ENCODE data around the gene GSE1.
A peak's percentile ranks its signal among the peaks of the same experiment; 100 is the strongest.

The GSE1 gene

DNA sequence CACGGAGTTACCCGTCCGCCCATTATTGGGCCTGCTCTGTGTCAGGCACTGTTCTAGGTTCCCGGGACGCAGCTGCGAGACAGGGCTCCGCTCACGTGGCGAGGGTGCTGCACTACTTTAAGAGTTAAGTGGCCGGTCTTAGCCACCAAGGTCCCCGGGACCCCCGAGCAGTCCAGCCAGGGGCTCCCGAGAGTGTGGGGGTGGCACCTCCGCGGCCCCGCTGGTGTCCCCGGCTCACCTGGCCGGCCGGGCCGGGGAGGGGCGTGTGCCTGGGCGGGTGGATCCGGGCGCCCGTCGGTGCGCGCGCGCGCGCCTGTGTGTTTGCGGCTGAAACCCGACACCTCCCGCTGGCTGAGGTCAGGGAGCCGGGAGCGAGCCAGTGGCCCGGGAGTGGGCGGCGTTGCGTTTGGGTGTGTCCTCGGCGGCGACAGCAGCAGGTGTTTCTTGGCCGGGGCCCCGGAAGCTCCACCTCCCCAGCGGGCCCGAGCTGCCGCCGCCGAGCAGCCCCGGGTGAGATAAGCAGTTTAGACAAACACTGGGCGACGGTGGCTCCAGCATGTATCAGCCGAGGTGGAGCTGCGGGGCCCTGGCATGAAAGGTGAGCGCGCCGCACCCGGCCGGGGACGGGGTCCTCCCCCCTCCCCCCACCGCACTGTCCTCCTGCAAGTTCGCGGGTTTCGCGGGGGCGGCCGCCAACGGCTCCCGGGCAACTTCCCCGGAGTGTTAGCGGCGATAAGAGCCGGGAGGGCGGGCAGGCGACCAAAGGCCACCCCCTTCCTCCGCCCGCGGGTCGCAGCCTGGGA lies at the start of gene GSE1:
Gene GSE1, plus strand, starts transcription at position 522 of the 803 bp plus-strand sequence. Its CDS starts 70 bp downstream, at position 592.
- DNase-seq (ENCODE audit: low read depth in 2 of 2): peak; percentile 22 to 32

DNA sequence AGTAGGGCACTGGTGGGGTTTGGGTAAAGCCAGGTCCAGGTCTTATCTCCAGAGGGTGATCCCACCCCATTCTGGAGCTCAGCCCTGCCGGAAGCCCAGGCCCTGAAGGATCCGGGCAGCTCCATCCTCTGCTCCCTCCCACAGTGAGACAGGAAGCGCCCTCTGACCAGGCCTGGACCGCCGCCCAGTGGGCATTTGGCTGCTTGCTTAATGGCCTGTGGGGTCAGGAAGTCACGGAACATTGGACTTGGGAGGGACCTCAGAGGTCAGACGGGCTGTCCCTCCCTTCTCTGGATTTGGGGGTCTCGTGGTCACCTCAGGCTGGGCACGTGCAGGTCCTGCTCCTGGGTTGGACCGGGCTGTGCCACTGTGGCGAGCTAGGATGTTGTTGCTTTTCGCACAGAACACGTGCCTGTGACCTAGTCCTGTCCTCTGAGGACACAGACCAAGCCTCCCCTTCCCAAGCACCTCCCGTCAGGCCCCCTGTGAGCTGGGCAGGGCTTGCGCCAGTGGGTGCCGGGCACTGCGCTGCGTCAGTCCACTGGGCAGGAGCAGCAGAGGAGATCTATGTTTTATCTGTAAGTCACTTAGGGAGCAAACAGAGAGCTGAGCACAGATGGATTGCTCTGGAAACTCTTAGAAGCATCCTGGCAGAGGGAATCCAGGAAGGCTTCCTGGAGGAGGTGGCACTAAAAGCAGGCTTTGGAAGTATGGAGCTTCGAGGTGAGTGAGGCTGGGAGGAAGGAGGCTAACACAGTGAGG lies 49.4 kb upstream of the GSE1 start:
- no peak for DNase-seq (ENCODE audit: low read depth in 2 of 2)

DNA sequence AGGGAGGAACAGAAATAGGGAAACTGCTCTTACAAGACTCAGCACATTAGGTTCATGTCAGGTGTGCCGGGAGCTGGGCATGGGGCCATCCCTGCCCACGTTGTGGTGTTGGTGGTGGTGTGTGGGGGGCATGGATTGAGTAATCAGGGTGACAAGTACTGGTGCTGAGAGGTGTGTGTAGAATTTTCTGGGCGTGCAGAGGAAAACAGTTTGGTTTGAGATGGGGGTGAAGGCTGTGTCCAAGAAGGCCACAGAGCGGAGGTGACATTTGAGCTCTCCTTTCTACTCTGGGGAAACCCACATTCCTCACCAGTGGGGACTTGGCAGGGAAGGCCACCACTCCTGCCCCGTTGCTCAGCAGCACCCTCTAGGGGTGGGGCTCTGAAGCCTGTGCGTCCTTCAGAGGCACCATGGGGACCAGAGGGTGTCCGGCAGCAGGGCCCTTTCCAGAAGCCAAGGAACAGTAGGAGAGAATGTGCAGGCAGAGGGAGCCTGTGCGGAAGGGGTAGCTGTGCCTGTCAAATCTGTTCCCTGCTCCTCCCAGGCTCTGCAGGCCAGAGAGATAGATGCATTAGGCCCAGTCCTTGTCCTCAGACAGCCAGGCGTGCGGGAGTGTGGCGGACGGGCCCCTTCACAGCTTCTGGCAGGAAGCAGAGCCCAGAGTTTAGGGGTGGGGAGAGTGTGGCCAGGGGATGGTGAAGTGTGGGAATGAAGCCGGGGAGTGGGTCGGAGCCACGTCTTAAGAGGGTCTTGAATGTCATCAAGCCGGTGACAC lies 48.7 kb upstream of the GSE1 start:
- peak in 1 of 2 donors; percentile 34 for DNase-seq (ENCODE audit: low read depth in 2 of 2)

DNA sequence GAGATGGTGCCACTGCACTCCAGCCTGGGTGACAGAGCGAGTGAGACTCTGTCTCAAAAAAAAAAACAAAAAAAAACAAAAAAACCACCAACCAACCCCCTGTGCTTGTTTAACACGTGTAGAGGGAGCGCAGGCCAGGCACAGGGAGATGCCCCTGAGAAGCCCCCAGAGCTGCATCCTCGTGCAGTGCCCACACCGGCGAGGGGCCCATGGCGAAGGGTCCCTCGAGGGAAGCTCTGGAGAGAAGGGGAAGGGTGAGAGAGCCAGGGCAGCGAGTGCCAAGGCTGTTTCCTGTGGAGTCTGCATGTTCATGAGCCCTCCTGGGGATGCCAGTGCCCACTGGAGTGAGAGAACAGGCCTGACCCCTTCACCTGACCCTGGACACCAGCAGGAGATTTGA lies 47.8 kb upstream of the GSE1 start:
- no peak for DNase-seq (ENCODE audit: low read depth in 2 of 2)

DNA sequence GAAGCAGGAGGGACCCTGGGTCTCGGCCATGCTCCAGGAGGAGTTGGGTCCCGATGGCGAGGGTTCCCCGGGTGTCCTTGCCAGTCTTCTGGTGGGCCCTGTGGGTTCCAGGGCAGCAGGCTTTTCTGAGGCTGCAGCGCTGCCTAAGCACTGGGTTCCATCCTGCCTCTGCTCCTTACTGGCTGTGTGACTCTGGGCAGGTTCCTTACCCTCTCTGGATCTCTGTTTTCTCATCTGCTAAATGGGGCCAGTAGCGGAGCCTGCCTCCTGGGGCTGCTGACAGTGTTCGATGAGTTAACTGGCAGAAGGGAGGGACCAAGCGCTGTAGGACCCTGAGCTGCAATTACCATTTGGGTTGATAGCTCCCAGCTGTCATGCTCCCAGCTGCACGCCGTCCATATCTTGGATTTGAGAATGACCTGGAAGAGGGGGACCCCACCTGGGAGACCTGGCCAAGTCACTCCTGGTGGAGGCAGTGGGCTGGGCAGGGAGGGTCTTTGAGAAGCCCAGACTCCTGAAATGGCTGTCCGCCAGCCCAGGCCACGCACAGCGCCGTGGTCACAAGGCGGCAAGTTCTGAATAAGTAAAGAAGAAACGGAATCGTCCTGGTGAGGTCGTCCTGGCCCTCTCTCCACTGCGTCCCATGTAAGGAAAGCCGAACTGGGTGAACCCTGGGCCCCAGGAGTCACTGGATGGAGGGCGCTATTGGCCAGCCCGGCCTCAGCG lies 47.2 kb upstream of the GSE1 start:
- DNase-seq (ENCODE audit: low read depth in 2 of 2): no peak

- DNase-seq (ENCODE audit: low read depth in 2 of 2): no peak
Measured at GRCh38 chr16:85566561-85567100, 46.5 kb upstream of the GSE1 start.

GRCh38 chr16:85567101-85567866 lies 45.8 kb upstream of the GSE1 start:
- no peak for DNase-seq (ENCODE audit: low read depth in 2 of 2)

DNA sequence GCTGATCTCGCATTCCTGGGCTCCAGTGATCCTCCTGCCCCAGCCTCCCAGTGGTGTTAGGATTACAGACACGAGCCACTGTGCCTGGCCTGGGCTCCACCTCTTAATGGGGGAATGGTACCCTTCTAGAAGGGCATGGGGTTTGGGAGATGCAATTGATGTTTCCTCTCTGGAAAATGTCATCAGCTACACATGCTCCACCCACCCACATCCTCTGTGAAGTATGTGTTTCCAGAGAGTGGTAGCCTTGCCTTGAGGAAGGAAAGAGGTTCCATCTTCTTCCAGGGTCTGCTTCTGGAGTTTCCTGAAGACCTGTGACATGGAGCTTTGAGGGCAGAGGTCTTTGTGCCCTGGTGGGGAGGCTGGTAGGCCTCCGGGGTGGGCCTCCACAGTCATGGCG lies 45.2 kb upstream of the GSE1 start:
- no peak for DNase-seq (ENCODE audit: low read depth in 2 of 2)

DNA sequence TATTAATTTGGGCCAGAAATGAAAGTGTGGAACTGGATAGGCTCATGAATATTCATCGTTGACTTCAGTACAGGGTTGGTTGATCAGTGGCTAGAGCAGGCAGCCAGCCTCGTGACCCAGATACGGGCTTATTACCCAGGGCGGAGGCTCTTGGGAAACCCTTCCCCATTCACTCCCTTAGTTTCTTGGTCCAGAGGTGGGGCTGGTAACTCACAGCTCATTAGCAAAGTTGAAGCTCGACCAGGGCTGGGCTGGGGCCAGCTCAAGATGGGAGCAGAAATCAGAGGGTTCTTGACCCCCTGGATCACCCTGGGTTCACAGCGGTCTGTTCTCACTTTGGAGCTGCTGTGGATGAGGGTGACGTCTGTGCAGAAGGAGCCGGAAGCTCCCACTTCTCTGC lies 44.6 kb upstream of the GSE1 start:
- DNase-seq (ENCODE audit: low read depth in 2 of 2): no peak

DNA sequence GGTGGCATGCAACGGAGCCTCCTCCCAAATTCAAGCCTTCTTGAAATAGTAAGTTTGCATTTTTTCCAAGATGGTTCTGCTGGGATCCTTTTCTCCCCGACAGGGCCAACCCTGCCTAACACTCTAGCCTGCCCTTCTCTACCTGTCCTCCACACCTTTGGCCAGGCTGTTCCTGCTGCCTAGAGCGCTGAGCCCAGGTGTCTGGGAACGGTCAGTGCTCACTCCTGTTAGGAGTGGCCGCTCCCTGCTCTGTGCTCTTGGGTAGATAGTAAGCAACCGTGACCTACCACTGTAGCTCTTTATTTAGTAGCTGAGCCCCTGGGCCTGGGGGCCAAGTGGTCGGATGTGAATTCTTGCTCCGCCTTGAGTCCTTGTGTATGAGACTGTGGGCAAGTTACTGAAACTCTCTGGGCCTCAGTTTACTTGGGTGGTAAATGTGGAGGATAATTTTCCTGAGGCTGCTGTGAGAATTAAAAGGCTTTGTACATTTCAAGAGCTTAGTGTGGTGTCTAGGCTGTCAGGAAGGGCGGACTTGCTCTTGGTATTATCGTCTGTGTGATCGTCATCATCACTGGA lies 44.0 kb upstream of the GSE1 start:
- DNase-seq (ENCODE audit: low read depth in 2 of 2): no peak

DNA sequence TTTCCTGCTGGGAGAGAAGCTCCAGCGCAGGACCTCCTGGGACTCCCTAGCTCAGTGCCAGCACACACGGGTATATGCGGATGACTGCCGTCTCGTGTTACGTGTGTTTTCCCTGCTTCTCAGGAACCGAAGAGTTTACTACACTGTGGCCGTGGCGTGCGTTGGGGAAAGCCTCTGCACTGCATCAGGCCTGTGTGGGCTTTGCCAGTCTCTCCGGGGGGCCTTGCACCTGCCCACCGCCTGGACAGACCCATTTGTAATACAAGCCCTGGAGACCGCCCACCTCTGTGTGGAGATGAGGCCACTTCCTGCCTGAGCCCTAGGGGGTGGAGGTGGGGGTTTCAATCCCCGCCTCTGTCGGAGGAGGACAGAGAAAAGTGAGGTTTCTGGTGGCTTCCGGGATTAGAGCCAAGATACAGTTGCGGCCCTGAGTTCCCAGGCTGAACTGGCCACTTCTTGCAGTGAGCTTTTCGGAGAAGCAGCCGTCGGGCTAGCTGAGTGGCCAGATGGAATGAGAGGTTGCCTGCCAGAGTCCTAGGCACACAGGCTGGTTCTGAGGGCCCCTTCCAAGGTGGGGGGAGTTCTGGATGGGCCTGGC lies 43.4 kb upstream of the GSE1 start:
- DNase-seq (ENCODE audit: low read depth in 2 of 2): peak in 1 of 2 donors; percentile 28

GRCh38 chr16:85570213-85570734 lies 42.8 kb upstream of the GSE1 start:
- DNase-seq (ENCODE audit: low read depth in 2 of 2): no peak

DNA sequence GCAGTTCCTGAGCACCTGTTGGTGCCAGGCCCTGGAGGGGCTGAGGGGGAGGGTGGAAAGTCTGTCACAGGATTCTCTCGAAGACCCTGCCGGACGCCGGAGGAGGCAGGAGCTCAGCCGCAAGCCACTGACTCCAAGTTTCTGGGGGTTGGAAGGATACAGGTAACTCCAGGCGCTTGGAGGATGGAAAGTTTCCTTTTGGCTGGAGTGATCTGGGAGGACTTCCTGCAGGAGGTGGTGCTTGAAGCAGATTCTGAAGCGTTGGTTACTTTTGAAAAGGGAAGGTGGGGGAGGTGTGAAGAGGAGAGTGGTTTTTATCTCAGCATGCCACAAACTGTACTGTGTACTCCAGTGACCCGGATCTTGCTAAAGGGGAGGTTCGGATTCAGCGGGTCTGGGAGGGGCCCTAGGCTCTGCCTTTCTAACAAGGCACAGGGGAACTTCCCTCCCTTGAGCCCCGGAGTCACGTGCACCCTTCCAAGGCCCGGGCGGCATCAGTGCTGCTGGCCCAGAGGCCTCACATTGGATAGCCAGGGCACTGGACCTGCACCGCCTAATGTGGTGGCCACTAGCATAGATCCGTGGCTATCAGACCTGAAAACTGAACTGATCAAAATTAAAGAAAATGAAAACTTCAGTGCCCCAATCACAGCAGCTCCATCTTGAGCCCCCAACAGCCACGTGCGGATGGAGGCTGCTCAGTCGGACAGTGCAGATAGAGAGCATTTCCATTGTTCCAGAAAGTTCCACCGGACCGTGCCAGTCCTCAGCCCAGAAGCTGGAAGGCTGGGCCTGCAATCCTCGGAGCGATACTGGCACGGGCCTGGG lies 42.2 kb upstream of the GSE1 start:
- DNase-seq (ENCODE audit: low read depth in 2 of 2): no peak

DNA sequence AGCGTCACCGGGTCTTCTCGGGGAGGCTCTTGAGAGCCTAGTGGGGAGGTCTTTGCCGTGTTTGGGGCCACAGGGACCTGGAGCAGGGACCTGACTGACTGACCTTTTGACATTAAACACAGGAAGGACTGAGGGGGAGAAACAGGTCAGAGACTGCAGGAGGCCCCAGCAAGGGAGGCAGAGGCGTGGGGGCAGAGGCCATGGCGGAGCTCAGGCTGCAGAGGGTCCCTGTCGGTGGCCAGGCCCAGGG lies 41.6 kb upstream of the GSE1 start:
- DNase-seq (ENCODE audit: low read depth in 2 of 2): no peak

DNA sequence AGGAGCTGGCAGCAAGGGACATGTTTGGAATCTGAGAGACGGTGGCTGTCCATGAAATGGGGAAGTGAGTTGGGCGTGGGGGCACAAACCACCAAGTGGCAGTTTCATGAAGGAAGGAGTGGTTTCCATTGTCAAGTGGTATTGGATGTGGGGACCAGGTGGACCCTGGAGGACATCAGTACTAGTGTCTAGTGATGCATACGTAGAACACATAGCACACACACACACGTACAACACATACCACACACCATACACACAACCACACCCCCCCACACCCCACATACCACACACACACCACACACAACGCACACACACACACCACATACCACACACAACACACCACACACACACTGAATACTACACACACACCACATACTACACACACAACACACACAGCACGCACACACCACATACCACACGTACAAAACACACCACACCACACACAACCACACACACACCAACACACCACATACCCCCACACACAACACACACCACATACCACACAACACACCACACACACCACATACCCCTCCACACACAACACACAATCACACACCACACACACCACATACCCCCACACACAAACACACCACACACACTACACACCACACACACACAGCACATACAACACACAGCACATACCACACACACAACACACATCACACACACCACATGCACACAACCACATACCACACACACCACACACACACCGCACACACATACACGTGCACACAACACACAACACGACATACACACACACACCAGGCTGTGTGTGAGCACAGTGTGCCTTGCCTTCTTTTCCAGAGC lies 41.1 kb upstream of the GSE1 start:
- no peak for DNase-seq (ENCODE audit: low read depth in 2 of 2)

GRCh38 chr16:85573045-85573695 lies 40.0 kb upstream of the GSE1 start:
- no peak for DNase-seq (ENCODE audit: low read depth in 2 of 2)
